ENCODE data around the gene PZP.

PZP gene

DNA sequence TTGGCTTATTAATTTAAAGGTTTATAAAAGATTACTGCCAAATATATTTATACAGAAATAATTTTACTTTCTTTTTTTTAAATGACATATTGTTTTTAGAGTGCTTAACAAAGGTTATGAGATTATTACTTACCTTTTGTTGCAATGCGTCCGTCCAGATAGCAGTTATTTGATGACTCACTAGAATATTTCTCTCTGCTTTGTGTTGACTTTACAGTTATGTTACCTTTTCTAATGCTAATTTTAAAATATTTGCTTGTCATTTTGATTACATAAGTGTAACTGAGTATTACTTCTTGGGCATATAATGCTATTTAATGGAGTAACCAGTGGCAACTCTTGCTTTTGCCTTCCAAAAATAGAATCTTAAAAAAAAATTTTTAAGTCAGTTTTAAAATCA is 6.3 kb upstream of the PZP start:
- Histone ChIP-seq H3K9ac (no peak overlapping the region), H3K36me3 (ENCODE audit: insufficient read depth) (no peaks in the 10 kb centered on the region), H3K4me1 (ENCODE audit: low read depth, poor library complexity, severe bottlenecking) (no peaks in the 10 kb centered on the region), H2AFZ (ENCODE audit: low read depth) (no peak overlapping the region), H3K4me2 (no peak overlapping the region), H3K27me3 (ENCODE audit: insufficient read depth, low read depth) (no peaks in the 10 kb centered on the region), H3K4me3 (IDR thresholded peaks at IDR 0.05; ENCODE audit: insufficient read depth, low read depth, low read length) (no peak overlapping the region), H3K79me2 (ENCODE audit: insufficient read depth, low read depth) (no peaks in the 10 kb centered on the region), H4K20me1 (ENCODE audit: insufficient read depth) (no peaks in the 10 kb centered on the region), H3K27ac (no peak overlapping the region)
- TF ChIP-seq, protein P1, sequence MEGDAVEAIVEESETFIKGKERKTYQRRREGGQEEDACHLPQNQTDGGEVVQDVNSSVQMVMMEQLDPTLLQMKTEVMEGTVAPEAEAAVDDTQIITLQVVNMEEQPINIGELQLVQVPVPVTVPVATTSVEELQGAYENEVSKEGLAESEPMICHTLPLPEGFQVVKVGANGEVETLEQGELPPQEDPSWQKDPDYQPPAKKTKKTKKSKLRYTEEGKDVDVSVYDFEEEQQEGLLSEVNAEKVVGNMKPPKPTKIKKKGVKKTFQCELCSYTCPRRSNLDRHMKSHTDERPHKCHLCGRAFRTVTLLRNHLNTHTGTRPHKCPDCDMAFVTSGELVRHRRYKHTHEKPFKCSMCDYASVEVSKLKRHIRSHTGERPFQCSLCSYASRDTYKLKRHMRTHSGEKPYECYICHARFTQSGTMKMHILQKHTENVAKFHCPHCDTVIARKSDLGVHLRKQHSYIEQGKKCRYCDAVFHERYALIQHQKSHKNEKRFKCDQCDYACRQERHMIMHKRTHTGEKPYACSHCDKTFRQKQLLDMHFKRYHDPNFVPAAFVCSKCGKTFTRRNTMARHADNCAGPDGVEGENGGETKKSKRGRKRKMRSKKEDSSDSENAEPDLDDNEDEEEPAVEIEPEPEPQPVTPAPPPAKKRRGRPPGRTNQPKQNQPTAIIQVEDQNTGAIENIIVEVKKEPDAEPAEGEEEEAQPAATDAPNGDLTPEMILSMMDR (conservative IDR thresholded peaks at IDR 0.05; ENCODE audit: low read depth, low read length): no peak

DNA sequence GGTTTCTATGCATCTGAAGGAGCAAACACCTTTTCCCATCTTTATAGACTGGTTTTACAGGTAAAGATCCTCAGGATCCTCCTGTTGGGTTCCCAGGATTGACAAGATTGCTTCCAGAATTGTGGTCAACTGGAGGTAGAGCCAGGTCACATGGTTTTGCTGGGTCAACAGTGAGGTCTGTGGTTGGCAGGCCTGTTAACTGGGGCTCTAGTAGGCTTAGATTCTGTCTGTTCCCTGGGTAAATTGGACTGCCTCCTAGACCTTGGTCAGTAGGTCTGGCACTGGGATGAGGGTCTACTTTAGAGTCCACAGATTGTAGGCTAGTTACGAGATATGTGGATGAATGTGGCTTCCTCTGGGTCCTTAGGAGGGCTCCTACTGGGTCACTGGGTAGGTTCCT is 3.5 kb upstream of the PZP start:
- Histone ChIP-seq H3K4me3 (IDR thresholded peaks at IDR 0.05; ENCODE audit: insufficient read depth, low read depth, low read length) (no peak overlapping the region), H3K9ac (no peak overlapping the region)
- TF ChIP-seq, protein P1 (conservative IDR thresholded peaks at IDR 0.05; ENCODE audit: low read depth, low read length): no peak

DNA sequence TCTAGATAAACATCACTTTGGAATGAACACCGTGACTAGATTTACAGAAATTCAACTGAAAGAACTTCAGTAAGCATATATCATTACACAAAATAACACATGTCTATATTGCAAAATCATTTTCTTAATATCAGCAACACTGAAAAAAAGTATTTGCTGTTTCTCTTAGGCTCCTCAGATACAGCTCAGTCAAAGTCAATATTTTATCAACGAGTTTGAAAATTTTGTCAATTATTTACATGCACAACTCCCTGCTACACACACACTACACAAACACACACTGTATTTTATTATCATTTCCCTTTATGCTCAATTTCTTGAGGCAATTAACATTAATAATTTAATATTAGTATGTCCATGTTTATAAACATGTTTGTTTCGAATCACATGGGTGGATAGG is 3.8 kb downstream of the PZP start:
- TF ChIP-seq, protein P1 (conservative IDR thresholded peaks at IDR 0.05; ENCODE audit: low read depth, low read length): no peak
- no peaks in the 10 kb centered on the region for H3K4me1 ChIP-seq (ENCODE audit: low read depth, poor library complexity, severe bottlenecking)

More for the DNA sequence above, 3.5 kb upstream of the PZP start:
- Histone ChIP-seq H3K27me3 (ENCODE audit: insufficient read depth, low read depth) (no peaks in the 10 kb centered on the region), H3K4me2 (no peak overlapping the region), H4K20me1 (ENCODE audit: insufficient read depth) (no peaks in the 10 kb centered on the region), H3K79me2 (ENCODE audit: insufficient read depth, low read depth) (no peaks in the 10 kb centered on the region), H2AFZ (ENCODE audit: low read depth) (no peak overlapping the region), H3K27ac (no peak overlapping the region), H3K4me1 (ENCODE audit: low read depth, poor library complexity, severe bottlenecking) (no peaks in the 10 kb centered on the region), H3K36me3 (ENCODE audit: insufficient read depth) (no peaks in the 10 kb centered on the region)

DNA sequence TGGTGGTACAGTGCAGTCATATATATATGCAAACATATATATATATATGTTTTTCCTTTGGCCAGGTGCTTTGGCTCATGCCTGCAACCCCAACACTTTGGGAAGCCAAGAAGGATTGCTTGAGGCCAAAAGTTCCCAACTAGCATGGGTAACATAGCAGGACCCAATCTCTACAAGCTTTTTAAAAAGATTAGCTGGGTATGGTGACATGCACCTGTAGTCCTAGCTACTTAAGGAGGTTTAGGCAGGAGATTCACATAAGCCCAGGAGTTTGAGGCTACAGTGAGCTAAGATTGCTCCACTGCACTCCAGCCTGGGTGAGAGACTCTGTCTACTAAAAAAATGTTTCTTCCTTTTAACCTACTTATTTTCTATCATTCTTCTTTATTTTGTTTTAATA is 10.2 kb downstream of the PZP start:
- TF ChIP-seq, protein P1 (conservative IDR thresholded peaks at IDR 0.05; ENCODE audit: low read depth, low read length): no peak
- no peak overlapping the region for H3K9ac ChIP-seq
- no peaks in the 10 kb centered on the region for H3K36me3 ChIP-seq (ENCODE audit: insufficient read depth)
- no peak overlapping the region for H3K4me3 ChIP-seq (IDR thresholded peaks at IDR 0.05; ENCODE audit: insufficient read depth, low read depth, low read length)
- H3K27me3 ChIP-seq (ENCODE audit: insufficient read depth, low read depth): no peaks in the 10 kb centered on the region
- no peaks in the 10 kb centered on the region for H3K4me1 ChIP-seq (ENCODE audit: low read depth, poor library complexity, severe bottlenecking)
- H4K20me1 ChIP-seq (ENCODE audit: insufficient read depth): no peaks in the 10 kb centered on the region
- no peak overlapping the region for H3K27ac ChIP-seq
- H3K4me2 ChIP-seq: no peak overlapping the region
- H3K79me2 ChIP-seq (ENCODE audit: insufficient read depth, low read depth): no peaks in the 10 kb centered on the region
- H2AFZ ChIP-seq (ENCODE audit: low read depth): no peak overlapping the region

More for the DNA sequence above, 3.8 kb downstream of the PZP start:
- no peaks in the 10 kb centered on the region for H4K20me1 ChIP-seq (ENCODE audit: insufficient read depth)
- H3K79me2 ChIP-seq (ENCODE audit: insufficient read depth, low read depth): no peaks in the 10 kb centered on the region
- no peaks in the 10 kb centered on the region for H3K36me3 ChIP-seq (ENCODE audit: insufficient read depth)
- H2AFZ ChIP-seq (ENCODE audit: low read depth): no peak overlapping the region
- no peak overlapping the region for H3K4me3 ChIP-seq (IDR thresholded peaks at IDR 0.05; ENCODE audit: insufficient read depth, low read depth, low read length)
- H3K27me3 ChIP-seq (ENCODE audit: insufficient read depth, low read depth): no peaks in the 10 kb centered on the region
- no peak overlapping the region for H3K9ac ChIP-seq
- H3K4me2 ChIP-seq: no peak overlapping the region
- H3K27ac ChIP-seq: no peak overlapping the region

All from KMS-11 (cell line).